Measurements from ENCODE around the gene INTS7.

INTS7 gene

GRCh38 chr1:211902624-211903291 lies 132.6 kb downstream of the INTS7 start:
- no peak for DNase-seq

- no peak for DNase-seq
Measured at GRCh38 chr1:211901945-211902344, 133.4 kb downstream of the INTS7 start.

GRCh38 chr1:211900441-211900840 lies 134.9 kb downstream of the INTS7 start:
- DNase-seq, result no peak

- DNase-seq, result peak; percentile 95
Measured at GRCh38 chr1:211896958-211897357, 138.4 kb downstream of the INTS7 start.

GRCh38 chr1:211895126-211895759 lies 140.1 kb downstream of the INTS7 start:
- peak; percentile 47 for DNase-seq

GRCh38 chr1:211894312-211894711 lies 141.0 kb downstream of the INTS7 start:
- DNase-seq, result no peak

- peak; percentile 95 for DNase-seq
Measured at GRCh38 chr1:211893260-211893659, 142.1 kb downstream of the INTS7 start.

- DNase-seq, result peak; percentile 99
Measured at GRCh38 chr1:211892577-211892976, 142.8 kb downstream of the INTS7 start.

GRCh38 chr1:211891708-211892107 lies 143.6 kb downstream of the INTS7 start:
- peak; percentile 42 for DNase-seq
